Neuronal stem cell (in vitro differentiated cells): ENCODE measurements around the gene EXOSC1.

Experiments
- DNase-seq: peaks from one replicate; pipeline ENCODE4 v3.0.0-alpha.2; 2013; ENCODE audit warnings: low spot score
- H2AFZ ChIP-seq: one replicate; pipeline ENCODE4 v1.6.1; 2013; ENCODE audit warnings: mild to moderate bottlenecking, low read length, inconsistent platforms
- H2AK5ac ChIP-seq: 2 replicates; pipeline ENCODE4 v1.6.1; 2013; ENCODE audit warnings: low read depth, mild to moderate bottlenecking, inconsistent platforms, low read length, moderate library complexity, mixed read lengths
- H2BK120ac ChIP-seq: 2 replicates; pipeline ENCODE4 v1.6.1; 2013; ENCODE audit warnings: low read depth, mild to moderate bottlenecking, inconsistent platforms, low read length, moderate library complexity, mixed read lengths
- H2BK12ac ChIP-seq: one replicate; pipeline ENCODE4 v1.6.1; 2013; ENCODE audit warnings: low read length, inconsistent platforms
- H2BK15ac ChIP-seq: 2 replicates; pipeline ENCODE4 v1.6.1; 2013; ENCODE audit warnings: mild to moderate bottlenecking, low read length, inconsistent platforms, mixed read lengths
- H2BK5ac ChIP-seq: one replicate; pipeline ENCODE4 v1.6.1; 2013; ENCODE audit warnings: inconsistent platforms, mild to moderate bottlenecking, low read length, moderate library complexity
- H3K14ac ChIP-seq: one replicate; pipeline ENCODE4 v1.6.1; 2013; ENCODE audit warnings: low read length, inconsistent platforms
- H3K18ac ChIP-seq: 2 replicates; pipeline ENCODE4 v1.6.1; 2013; ENCODE audit warnings: low read length, inconsistent platforms
- H3K23ac ChIP-seq: 2 replicates; pipeline ENCODE4 v1.6.1; 2013; ENCODE audit warnings: low read depth, mild to moderate bottlenecking, mixed read lengths, low read length, inconsistent platforms; ENCODE audit not compliant: poor library complexity
- H3K27ac ChIP-seq: replicated peaks from 3 replicates; pipeline ENCODE4 v1.5.1; 2013; ENCODE audit warnings: low read length, inconsistent platforms
- H3K27me3 ChIP-seq, 3 experiments: 2 replicates each; pipeline ENCODE4 v1.6.1; 2013; ENCODE audit warnings: low read length in 3 of 3, mild to moderate bottlenecking in 2 of 3, inconsistent platforms in 1 of 3, low read depth in 1 of 3, mixed read lengths in 1 of 3, moderate library complexity in 1 of 3; ENCODE audit not compliant: control insufficient read depth in 3 of 3, insufficient read depth in 3 of 3
- H3K36me3 ChIP-seq, 2 donors: replicated peaks in 1 of 2; 2 replicates each; pipeline ENCODE4 v1.6.1; 2013; ENCODE audit warnings: low read length in 2 of 2; ENCODE audit not compliant: control insufficient read depth in 2 of 2, insufficient read depth in 2 of 2
- H3K4ac ChIP-seq: 2 replicates; pipeline ENCODE4 v1.6.1; 2013; ENCODE audit warnings: inconsistent platforms, mild to moderate bottlenecking, low read length, moderate library complexity
- H3K4me1 ChIP-seq, 2 donors: 1 replicate in 1 of 2; 2 replicates in 1 of 2; pipeline ENCODE4 v1.6.1; 2013; ENCODE audit warnings: low read length in 2 of 2, low read depth in 1 of 2; ENCODE audit not compliant: control insufficient read depth in 2 of 2, insufficient read depth in 1 of 2
- H3K4me2 ChIP-seq: one replicate; pipeline ENCODE4 v1.6.1; 2013; ENCODE audit warnings: mild to moderate bottlenecking, low read length, inconsistent platforms; ENCODE audit not compliant: insufficient read depth, poor library complexity, severe bottlenecking
- H3K4me3 ChIP-seq, 2 donors: 2 replicates each; pipeline ENCODE4 v1.5.1; 2013; ENCODE audit warnings: low read length in 2 of 2, mild to moderate bottlenecking in 2 of 2, inconsistent platforms in 1 of 2, moderate library complexity in 1 of 2
- H3K79me1 ChIP-seq: one replicate; pipeline ENCODE4 v1.6.1; 2013; ENCODE audit warnings: low read depth, mild to moderate bottlenecking, inconsistent platforms, low read length, moderate library complexity
- H3K9ac ChIP-seq: one replicate; pipeline ENCODE4 v1.6.1; 2013; ENCODE audit warnings: mild to moderate bottlenecking, low read depth, low read length, inconsistent platforms; ENCODE audit not compliant: poor library complexity
- H3K9me3 ChIP-seq, 2 donors: replicated peaks in 1 of 2; 2 replicates each; pipeline versions ENCODE3 to v1.6.1; 2013; ENCODE audit warnings: low read length in 2 of 2, mild to moderate bottlenecking in 2 of 2, inconsistent platforms in 1 of 2, low read depth in 1 of 2, mixed read lengths in 1 of 2, moderate library complexity in 1 of 2; ENCODE audit not compliant: control insufficient read depth in 2 of 2, insufficient read depth in 1 of 2
- H4K8ac ChIP-seq: one replicate; pipeline ENCODE4 v1.6.1; 2013; ENCODE audit warnings: low read depth, mild to moderate bottlenecking, inconsistent platforms, low read length, moderate library complexity
- H4K91ac ChIP-seq: one replicate; pipeline ENCODE4 v1.6.1; 2013; ENCODE audit warnings: low read length, low read depth, mild to moderate bottlenecking, inconsistent platforms; ENCODE audit not compliant: poor library complexity
- WGBS, 2 donors: extraction: QIAGEN DNeasy Blood & Tissue Kit; methylation state at CpG; one replicate each; pipeline ENCODE4 v1.1.7; 2013; ENCODE audit warnings: missing lambda C conversion rate in 2 of 2, mixed read lengths in 1 of 2; ENCODE audit not compliant: insufficient read length in 2 of 2, insufficient replicate concordance in 1 of 2; ENCODE audit errors: extremely low coverage in 2 of 2; 5-methylcytosine and 5-hydroxymethylcytosine counted together

The EXOSC1 gene

GRCh38 chr10:97434557-97434956 is 11.2 kb downstream of the EXOSC1 start:
- no peak overlapping the region for H4K8ac ChIP-seq
- no peaks in the 10 kb centered on the region for H3K9me3 ChIP-seq
- H2AFZ ChIP-seq = no peak overlapping the region
- no peak overlapping the region for H3K4me2 ChIP-seq
- H3K4me1 ChIP-seq = no peaks in the 10 kb centered on the region
- no peaks in the 10 kb centered on the region for H3K27me3 ChIP-seq
- H4K91ac ChIP-seq = no peak overlapping the region
- no peak overlapping the region for H3K14ac ChIP-seq
- peak overlapping the region; percentile 57 for H3K9ac ChIP-seq
- H3K27ac ChIP-seq = no peak overlapping the region
- peaks cover 39 to 88% of the 10 kb centered on the region in 2 donors for H3K36me3 ChIP-seq
- H2BK5ac ChIP-seq = no peak overlapping the region
- H2BK15ac ChIP-seq = no peak overlapping the region
- no peak overlapping the region for H2BK12ac ChIP-seq
- no peak overlapping the region for H3K23ac ChIP-seq
- H3K4ac ChIP-seq = no peak overlapping the region
- no peak overlapping the region for H2AK5ac ChIP-seq
- H3K79me1 ChIP-seq = no peaks in the 10 kb centered on the region
- H2BK120ac ChIP-seq = no peak overlapping the region
- H3K4me3 ChIP-seq = no peak overlapping the region
- no CpG with 5 or more reads among the region's 1 CpG for WGBS, 2 donors
- no peak overlapping the region for H3K18ac ChIP-seq
- no peak for DNase-seq

- no peak overlapping the region for H3K27ac ChIP-seq
- H4K91ac ChIP-seq = no peak overlapping the region
- H2BK120ac ChIP-seq = no peak overlapping the region
- H3K79me1 ChIP-seq = no peaks in the 10 kb centered on the region
- H3K4me2 ChIP-seq = no peak overlapping the region
- H3K9me3 ChIP-seq = no peaks in the 10 kb centered on the region
- no peak overlapping the region for H2BK15ac ChIP-seq
- H2AK5ac ChIP-seq = no peak overlapping the region
- no peak overlapping the region for H3K4me3 ChIP-seq
- no peak overlapping the region for H4K8ac ChIP-seq
- H3K9ac ChIP-seq = no peak overlapping the region
- H3K4me1 ChIP-seq = no peaks in the 10 kb centered on the region
- no peak overlapping the region for H3K4ac ChIP-seq
- H3K27me3 ChIP-seq = no peaks in the 10 kb centered on the region
- no peak for DNase-seq
- H3K23ac ChIP-seq = no peak overlapping the region
- H2BK5ac ChIP-seq = no peak overlapping the region
- H2AFZ ChIP-seq = no peak overlapping the region
- H3K14ac ChIP-seq = no peak overlapping the region
- H2BK12ac ChIP-seq = no peak overlapping the region
- H3K18ac ChIP-seq = no peak overlapping the region
- H3K36me3 ChIP-seq = peaks cover 42 to 88% of the 10 kb centered on the region in 2 donors
Observed at GRCh38 chr10:97434055-97434454, 11.8 kb downstream of the EXOSC1 start.

GRCh38 chr10:97428572-97428981 is 17.2 kb downstream of the EXOSC1 start:
- Histone ChIP-seq H3K27ac (peak overlapping the region; percentile 29), H2AK5ac (no peak overlapping the region), H2BK5ac (no peak overlapping the region), H3K4me1 (peaks cover 6% of the 10 kb centered on the region in 2 donors), H4K91ac (no peak overlapping the region), H3K27me3 (no peaks in the 10 kb centered on the region), H3K4me3 (peak overlapping the region in 1 of 2 donors; percentile 98), H2BK12ac (no peak overlapping the region), H3K4ac (no peak overlapping the region), H3K9me3 (no peaks in the 10 kb centered on the region), H2BK120ac (no peak overlapping the region), H3K14ac (no peak overlapping the region), H3K18ac (no peak overlapping the region), H2BK15ac (no peak overlapping the region), H3K4me2 (peak overlapping the region; percentile 15), H4K8ac (no peak overlapping the region), H3K79me1 (peaks cover 4% of the 10 kb centered on the region), H2AFZ (no peak overlapping the region), H3K36me3 (peaks cover 25 to 50% of the 10 kb centered on the region in 2 donors), H3K23ac (no peak overlapping the region), H3K9ac (no peak overlapping the region)
- no peak for DNase-seq
- WGBS, 2 donors = no CpG with 5 or more reads among the region's 4 CpGs

GRCh38 chr10:97427571-97428179 is 18.1 kb downstream of the EXOSC1 start:
- no peak overlapping the region for H2BK12ac ChIP-seq
- no peak overlapping the region for H2AK5ac ChIP-seq
- H3K27me3 ChIP-seq = no peaks in the 10 kb centered on the region
- H3K14ac ChIP-seq = no peak overlapping the region
- H3K79me1 ChIP-seq = peaks cover 4% of the 10 kb centered on the region
- DNase-seq = peak; percentile 63
- H3K18ac ChIP-seq = no peak overlapping the region
- no peak overlapping the region for H2BK15ac ChIP-seq
- no peak overlapping the region for H3K4ac ChIP-seq
- H3K9me3 ChIP-seq = no peaks in the 10 kb centered on the region
- H3K4me3 ChIP-seq = peak overlapping the region; percentile 98 to 100
- no CpG with 5 or more reads among the region's 9 CpGs for WGBS, 2 donors
- peak overlapping the region; percentile 14 for H3K9ac ChIP-seq
- no peak overlapping the region for H3K23ac ChIP-seq
- H4K91ac ChIP-seq = no peak overlapping the region
- H2BK5ac ChIP-seq = no peak overlapping the region
- peak overlapping the region; percentile 63 for H3K4me2 ChIP-seq
- H4K8ac ChIP-seq = no peak overlapping the region
- H2AFZ ChIP-seq = no peak overlapping the region
- H3K27ac ChIP-seq = peak overlapping the region; percentile 85
- peaks cover 6% of the 10 kb centered on the region in 2 donors for H3K4me1 ChIP-seq
- no peak overlapping the region for H2BK120ac ChIP-seq
- peaks cover 21 to 45% of the 10 kb centered on the region in 2 donors for H3K36me3 ChIP-seq
